HG03060 (cell line): ENCODE results near the gene KRT15.

Source experiments
- ATAC-seq: cut with Tn5 transposase; IDR thresholded peaks from one replicate; pipeline ENCODE4 v1.9.1; 2021; ENCODE audit warnings: low read depth, moderate number of reproducible peaks; ENCODE audit not compliant: unreplicated experiment

The KRT15 gene

DNA sequence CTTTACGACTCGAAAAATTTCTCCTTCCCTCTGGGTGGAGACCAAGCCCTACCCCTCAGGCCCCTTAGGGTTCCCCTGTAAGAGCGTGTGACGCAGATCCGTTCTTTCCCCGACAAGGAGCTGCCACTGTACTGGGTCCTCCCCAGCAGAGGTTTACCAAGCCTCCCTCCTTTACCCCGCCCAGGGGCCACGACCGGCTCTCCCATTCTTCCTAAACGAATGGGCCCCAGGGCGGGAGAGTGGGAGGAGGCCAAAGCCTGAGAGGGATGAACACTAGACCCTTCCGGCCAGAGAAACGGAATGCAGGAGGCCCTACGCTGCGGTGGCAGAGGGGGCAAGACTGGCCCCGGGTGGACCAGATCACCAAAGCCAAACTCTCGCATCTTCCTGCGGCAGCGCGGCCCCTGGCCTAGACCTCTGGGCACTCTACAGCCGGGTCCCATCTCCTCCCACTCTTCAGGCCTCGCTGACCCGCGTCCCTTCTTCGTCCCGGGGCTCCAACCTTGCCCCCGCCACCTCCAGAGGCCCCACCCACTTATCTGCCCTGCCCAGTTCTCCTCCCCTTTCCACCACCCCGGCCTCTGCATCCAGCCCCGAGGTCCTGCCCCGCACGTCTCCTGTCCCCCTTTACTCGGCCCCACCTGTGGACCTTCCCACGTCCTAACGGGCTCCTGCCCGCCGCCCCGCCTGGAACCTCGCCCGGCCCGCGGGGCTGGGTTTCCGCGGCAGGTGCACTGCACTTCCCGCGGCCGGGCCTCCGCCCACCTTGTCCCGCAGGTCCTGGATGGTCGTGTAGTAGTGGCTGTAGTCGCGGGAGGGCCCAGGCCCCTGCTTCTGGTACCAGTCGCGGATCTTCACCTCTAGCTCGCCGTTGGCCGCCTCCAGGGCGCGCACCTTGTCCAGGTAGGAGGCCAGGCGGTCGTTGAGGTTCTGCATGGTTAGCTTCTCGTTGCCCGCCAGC lies 8.7 kb upstream of the KRT15 start:
- no peak for ATAC-seq

DNA sequence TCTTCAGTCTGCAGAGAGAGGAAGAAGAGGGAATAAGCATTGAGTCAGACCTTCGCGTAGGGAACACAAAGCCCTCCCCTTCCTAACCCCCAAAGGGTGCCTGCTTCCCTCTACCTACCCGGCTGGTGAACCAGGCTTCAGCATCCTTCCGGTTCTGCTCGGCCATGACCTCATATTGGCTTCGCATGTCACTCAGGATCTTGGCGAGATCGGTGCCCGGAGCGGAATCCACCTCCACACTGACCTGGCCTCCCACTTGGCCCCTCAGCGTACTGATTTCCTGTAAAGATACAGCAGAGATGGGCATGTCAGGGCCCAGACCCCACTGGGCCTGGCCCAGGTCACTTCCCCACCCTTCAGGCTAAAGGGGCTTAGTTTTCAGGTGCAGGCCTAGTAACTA lies 5.6 kb upstream of the KRT15 start:
- no peak for ATAC-seq

DNA sequence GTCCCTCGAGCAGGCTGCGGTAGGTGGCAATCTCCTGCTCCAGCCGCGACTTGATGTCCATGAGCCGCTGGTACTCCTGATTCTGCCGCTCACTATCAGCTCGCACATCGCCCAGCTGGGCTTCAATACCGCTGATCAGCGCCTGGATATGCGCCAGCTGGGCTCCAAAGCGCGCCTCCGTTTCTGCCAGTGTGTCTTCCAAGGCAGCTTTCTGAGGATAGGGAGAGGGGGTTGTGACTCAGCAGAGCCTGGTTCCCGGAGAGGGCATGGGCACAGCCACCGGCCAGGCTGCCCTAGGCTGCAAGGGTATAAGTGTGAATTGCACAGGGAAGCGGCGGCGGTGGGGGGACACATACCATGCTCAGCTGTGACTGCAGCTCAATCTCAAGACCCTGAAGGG lies 5.1 kb upstream of the KRT15 start:
- ATAC-seq = no peak

DNA sequence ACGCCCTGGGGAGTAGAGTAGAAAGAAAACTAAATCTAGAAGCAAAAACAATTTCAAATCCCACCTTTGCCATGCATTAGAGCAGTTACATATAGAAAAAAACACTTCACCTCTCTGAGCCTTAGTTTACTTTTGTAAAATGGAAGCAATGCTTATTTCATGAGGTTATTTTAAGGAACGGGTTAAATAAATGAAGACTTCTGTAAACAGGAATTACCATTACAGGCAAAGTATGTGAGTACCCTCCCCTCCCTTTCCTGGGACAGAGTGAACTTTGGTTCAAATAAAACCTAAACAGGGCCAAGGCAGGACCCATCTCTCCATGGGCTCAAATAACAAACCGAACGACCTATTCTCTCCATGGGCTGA lies 4.5 kb upstream of the KRT15 start:
- ATAC-seq = no peak

GRCh38 chr17:41522301-41523224 lies 3.9 kb upstream of the KRT15 start:
- no peak for ATAC-seq

- ATAC-seq = no peak
Measured at GRCh38 chr17:41521574-41522261, 3.0 kb upstream of the KRT15 start.

- no peak for ATAC-seq
Measured at GRCh38 chr17:41520821-41521521, 2.3 kb upstream of the KRT15 start.

GRCh38 chr17:41519501-41520224 lies 973 bp upstream of the KRT15 start:
- ATAC-seq = no peak

- ATAC-seq = no peak
Measured at GRCh38 chr17:41518031-41518430, 659 bp downstream of the KRT15 start.

GRCh38 chr17:41516830-41517283 lies 1.8 kb downstream of the KRT15 start:
- ATAC-seq = no peak

DNA sequence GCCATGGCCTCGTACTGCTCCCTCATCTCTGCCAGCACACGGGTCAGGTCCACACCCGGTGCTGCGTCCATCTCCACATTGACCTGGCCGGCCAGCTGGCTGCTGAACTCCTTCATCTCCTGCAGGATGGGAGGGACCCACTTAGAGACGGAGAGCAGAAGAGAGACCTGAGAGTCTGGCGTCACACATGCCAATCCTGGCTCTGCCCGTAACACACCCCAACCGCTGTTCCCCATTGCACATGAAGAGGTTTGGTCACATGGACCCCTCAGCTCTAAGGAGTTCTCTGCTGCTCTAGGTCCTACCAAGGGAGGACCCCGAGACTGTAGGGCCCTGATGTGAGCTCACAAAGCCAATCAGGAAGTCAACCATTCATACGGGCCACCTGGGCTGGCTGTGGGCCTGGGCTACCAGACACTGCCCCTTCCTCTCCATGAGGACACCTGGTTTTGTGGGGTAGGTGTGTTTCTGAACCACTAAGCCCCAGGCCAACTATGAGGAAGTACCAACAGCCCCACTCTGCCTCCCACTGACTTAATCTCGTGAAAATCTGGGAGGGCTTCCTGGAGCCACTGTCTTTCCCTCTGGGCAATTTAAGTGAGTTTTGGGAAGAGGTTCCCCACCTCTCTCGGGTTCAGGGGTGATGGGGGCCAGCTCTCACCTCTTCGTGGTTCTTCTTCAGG lies 2.4 kb downstream of the KRT15 start:
- ATAC-seq = no peak

DNA sequence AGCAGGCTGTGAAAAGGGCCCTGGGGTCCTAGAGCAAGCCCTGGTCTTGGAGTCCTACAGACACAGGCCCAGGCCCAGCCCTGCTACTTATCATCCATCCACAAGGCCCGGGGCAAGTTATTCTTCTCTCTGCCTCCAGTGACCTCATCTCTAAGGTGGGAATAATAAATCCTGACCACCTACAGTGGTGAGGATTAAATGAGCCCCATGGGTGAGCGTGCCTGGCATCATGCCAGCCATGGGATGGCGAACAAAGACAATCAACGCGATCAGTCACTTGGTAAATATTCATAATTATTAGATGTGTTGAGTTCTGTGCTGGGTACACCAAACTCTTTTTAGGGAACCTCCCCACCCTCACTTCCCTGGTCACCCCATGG lies 5.5 kb downstream of the KRT15 start:
- ATAC-seq = no peak

GRCh38 chr17:41512546-41513167 lies 6.0 kb downstream of the KRT15 start:
- no peak for ATAC-seq

DNA sequence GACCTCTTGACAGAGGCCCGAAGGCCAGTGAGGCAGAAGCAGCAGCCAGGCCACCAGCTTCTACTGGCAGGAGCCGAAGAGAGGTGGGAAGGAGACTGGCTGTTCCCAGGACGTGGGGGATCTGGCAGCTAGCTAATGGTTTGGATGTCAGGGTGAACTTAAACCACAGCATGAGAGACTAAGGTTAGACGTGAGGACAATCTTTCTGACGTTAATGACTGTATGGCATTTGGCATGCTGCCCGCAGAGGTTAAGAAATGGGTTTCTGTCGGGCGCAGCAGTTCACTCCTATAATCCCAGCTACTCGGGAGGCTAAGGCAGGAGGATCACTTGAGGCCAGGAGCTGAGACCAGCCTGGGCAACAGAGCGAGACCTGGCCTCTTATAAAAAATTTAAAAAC lies 7.0 kb downstream of the KRT15 start:
- no peak for ATAC-seq

DNA sequence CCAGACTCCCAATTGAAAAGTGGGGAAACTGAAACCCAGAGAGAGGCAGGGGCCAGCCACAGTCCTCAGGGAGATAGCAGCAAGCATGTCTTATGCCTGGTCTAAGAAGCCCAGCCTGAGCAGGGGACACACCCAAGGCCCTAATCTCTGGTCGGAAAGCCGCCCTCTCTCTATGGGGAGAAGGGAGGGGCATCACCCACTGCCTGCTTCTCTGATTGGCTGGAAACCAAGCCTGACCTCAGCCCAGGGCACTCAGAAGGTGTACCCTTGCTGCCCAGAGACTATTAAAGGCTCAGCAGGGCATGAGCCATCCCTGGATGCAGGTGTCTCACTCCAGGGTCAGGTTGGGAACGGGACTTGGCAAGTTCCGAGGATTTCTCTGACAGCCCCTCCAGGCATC lies 7.6 kb downstream of the KRT15 start:
- no peak for ATAC-seq

DNA sequence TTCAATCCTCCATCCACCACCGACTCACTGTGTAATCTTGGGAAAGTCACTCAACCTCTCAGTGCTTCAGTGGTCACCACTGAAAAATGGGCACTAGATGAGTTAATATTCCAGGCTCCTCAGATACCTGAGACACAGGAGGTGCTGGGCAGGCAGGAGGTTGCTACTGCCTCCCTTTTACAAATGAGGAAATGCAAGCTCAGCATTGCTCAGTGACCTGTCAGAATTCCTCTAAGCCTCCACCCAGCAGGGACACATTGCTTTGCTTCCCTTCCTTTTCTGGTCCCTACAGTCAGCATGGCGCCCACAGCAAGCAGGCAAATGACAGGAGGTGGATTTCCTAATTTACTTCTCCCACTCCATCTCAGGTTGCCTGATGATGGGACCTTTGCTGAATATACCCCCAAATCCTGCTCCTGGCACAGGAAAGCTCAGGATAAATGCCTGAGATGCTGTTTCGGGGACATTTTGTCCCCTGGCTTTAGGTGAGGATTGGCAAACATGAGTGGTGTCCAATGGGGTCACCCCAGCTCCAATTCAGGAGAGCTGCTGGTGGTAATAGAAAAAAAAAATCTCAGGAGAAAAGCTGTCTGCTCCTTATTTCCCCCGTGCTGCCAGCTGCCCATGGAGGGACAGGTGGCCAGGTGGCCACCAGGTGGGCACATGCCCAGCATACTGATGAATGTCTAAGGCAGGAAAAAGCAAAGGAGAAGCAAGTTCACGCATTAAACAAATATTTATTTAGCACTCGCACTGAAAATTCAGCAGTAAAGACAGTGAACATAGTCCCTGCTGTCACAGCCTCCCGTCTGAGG lies 8.2 kb downstream of the KRT15 start:
- ATAC-seq = no peak

GRCh38 chr17:41507315-41507880 lies 11.3 kb downstream of the KRT15 start:
- ATAC-seq = no peak
